Liver (tissue), 3 donors: ENCODE data around the gene ZNRF2.

ENCODE experiments used
- CTCF ChIP-seq: fragments of 150-350 bp; IDR thresholded peaks from 2 replicates; pipeline ENCODE4 v1.5.1; 2017; ENCODE audit warnings: improper control_type of control experiment, low read depth, low read length; ENCODE audit not compliant: missing input control
- EGR1 ChIP-seq, 2 donors: IDR thresholded peaks; 2 replicates each; pipeline ENCODE4 v1.6.1; 2016 to 2018; ENCODE audit warnings: antibody characterized with exemption in 2 of 2, low read depth in 2 of 2
- FOXA2 ChIP-seq: IDR thresholded peaks from 2 replicates; pipeline ENCODE4 v1.6.1; 2016; ENCODE audit warnings: antibody characterized with exemption
- GABPA ChIP-seq, 2 donors: IDR thresholded peaks in 1 of 2; conservative IDR thresholded peaks in 1 of 2; 2 replicates each; pipeline ENCODE4 v1.6.1; 2016; ENCODE audit warnings: antibody characterized with exemption in 2 of 2, mild to moderate bottlenecking in 1 of 2, moderate library complexity in 1 of 2
- HNF4A ChIP-seq, 2 donors: conservative IDR thresholded peaks; 2 replicates each; pipeline ENCODE4 v1.6.1; 2016; ENCODE audit warnings: antibody characterized with exemption in 2 of 2, mild to moderate bottlenecking in 2 of 2
- JUND ChIP-seq, 2 donors: IDR thresholded peaks; 2 replicates each; pipeline ENCODE4 v1.6.1; 2016; ENCODE audit warnings: antibody characterized with exemption in 2 of 2
- TAF1 ChIP-seq: conservative IDR thresholded peaks from 2 replicates; pipeline ENCODE4 v1.6.1; 2016; ENCODE audit warnings: antibody characterized with exemption, mild to moderate bottlenecking
- TF ChIP-seq, protein P1 (sequence below): IDR thresholded peaks from 2 replicates; pipeline ENCODE4 v1.6.1; 2016; ENCODE audit warnings: antibody characterized with exemption
- donor health status: healthy.
- donor health status: healthy.

GRCh38 chr7:30313348-30313747, 29.0 kb downstream of the ZNRF2 start:
- TF ChIP-seq CTCF (no peak), JUND (IDR thresholded peaks at IDR 0.05) (no peak), TAF1 (no peak), HNF4A (conservative IDR thresholded peaks at IDR 0.05) (no peak), GABPA (IDR thresholded peaks at IDR 0.05 in 1 of 2, conservative IDR thresholded peaks at IDR 0.05 in 1 of 2) (no peak), EGR1 (IDR thresholded peaks at IDR 0.05; ENCODE audit: low read depth in 2 of 2) (no peak), FOXA2 (no peak)
- TF ChIP-seq, protein P1, sequence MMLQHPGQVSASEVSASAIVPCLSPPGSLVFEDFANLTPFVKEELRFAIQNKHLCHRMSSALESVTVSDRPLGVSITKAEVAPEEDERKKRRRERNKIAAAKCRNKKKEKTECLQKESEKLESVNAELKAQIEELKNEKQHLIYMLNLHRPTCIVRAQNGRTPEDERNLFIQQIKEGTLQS = no peak
